Neural crest cell (in vitro differentiated cells): Measurements from ENCODE around the gene LDHAL6B. TPM values are rescaled to one million over a fixed set of nuclear protein-coding genes. Genes with fewer than 3 reads are reported as not detected.
A peak's percentile ranks its signal among the peaks of the same experiment; 100 is the strongest.

Source experiments
- DNase-seq: peaks from one replicate; pipeline ENCODE4 v3.0.0; 2021; ENCODE audit warnings: low read depth, mixed read lengths, low spot score
- H3K27ac Mint-ChIP-seq: one replicate; pipeline ENCODE4 v1.8.0; 2021; ENCODE audit warnings: mild to moderate bottlenecking, mixed read lengths; ENCODE audit not compliant: unreplicated experiment
- H3K27me3 Mint-ChIP-seq: 2 replicates; pipeline ENCODE4 v1.8.0; 2021; ENCODE audit warnings: low read depth, mild to moderate bottlenecking, mixed read lengths
- H3K36me3 Mint-ChIP-seq: 2 replicates; pipeline ENCODE4 v1.8.0; 2021; ENCODE audit warnings: low read depth, mild to moderate bottlenecking, mixed read lengths
- H3K4me1 Mint-ChIP-seq: 2 replicates; pipeline ENCODE4 v1.8.0; 2021; ENCODE audit warnings: mixed read lengths
- H3K4me3 Mint-ChIP-seq: one replicate; pipeline ENCODE4 v1.8.0; 2021; ENCODE audit warnings: mild to moderate bottlenecking, mixed read lengths
- H3K9me3 Mint-ChIP-seq: 2 replicates; pipeline ENCODE4 v1.8.0; 2021; ENCODE audit warnings: mixed read lengths
- long read RNA-seq: library from polyadenylated mRNA; unstranded; transcript quantifications from one replicate; pipeline ENCODE4 v2.0.0, GENCODE V29; 2020
- total RNA-seq: library from RNA; stranded (reverse); gene quantifications from 2 replicates; pipeline ENCODE4 v1.2.1, GENCODE V29; 2021
- TF ChIP-seq, protein P1 (sequence below): fragments of 200-600 bp; sonication (generic); conservative IDR thresholded peaks from 2 replicates; pipeline ENCODE4 v1.5.0; 2021; ENCODE audit warnings: antibody characterized with exemption, mild to moderate bottlenecking

Gene LDHAL6B
- total RNA-seq: not detected in 2 replicates
- long read RNA-seq: 0 reads

DNA sequence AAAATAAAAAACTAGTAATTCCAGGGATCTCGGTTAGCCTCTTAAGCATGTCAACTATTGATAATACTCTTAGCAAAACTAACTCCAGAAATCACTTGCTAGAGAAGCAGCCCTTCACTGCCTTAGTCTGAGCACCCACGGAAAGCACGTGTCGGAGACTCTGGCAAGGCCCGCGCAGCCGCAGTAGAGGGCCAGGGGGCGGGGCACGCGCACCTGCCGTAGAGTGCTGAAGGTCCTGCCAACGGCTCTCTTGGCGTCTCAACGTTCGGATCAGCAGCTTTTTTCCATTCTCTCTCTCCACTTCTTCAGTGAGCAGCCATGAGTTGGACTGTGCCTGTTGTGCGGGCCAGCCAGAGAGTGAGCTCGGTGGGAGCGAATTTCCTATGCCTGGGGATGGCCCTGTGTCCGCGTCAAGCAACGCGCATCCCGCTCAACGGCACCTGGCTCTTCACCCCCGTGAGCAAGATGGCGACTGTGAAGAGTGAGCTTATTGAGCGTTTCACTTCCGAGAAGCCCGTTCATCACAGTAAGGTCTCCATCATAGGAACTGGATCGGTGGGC, at the start of gene LDHAL6B:
TSS of gene LDHAL6B (plus strand) at position 221 of the 561 bp plus-strand sequence. CDS start at position 319, 98 bp downstream.
- DNase-seq: no peak

DNA sequence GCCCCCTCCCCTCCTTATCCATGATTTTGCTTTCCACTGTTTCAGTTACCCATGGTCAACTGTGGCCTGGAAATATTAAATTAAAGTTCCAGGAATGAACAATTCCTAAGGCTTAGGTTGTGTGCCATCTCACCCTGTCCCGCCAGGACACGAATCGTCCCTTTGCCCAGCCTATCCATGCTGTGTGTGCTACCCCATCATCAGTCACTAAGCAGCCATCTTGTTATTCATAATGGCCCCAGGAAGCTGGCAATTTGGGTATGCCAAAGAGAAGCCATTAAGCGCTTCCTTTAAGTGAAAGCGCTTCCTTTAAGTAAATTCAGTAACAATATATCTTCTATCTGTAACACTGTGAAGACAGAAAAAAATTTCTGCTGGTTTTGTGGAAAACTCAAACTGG, 49.2 kb upstream of the LDHAL6B start:
- DNase-seq: no peak
- Mint-ChIP-seq H3K4me1 (peaks cover 5% of the 10 kb centered on the region), H3K27me3 (no peaks in the 10 kb centered on the region), H3K36me3 (peaks cover 19% of the 10 kb centered on the region), H3K9me3 (no peaks in the 10 kb centered on the region), H3K4me3 (no peak overlapping the region), H3K27ac (peak overlapping the region; percentile 57)
- TF ChIP-seq, protein P1, sequence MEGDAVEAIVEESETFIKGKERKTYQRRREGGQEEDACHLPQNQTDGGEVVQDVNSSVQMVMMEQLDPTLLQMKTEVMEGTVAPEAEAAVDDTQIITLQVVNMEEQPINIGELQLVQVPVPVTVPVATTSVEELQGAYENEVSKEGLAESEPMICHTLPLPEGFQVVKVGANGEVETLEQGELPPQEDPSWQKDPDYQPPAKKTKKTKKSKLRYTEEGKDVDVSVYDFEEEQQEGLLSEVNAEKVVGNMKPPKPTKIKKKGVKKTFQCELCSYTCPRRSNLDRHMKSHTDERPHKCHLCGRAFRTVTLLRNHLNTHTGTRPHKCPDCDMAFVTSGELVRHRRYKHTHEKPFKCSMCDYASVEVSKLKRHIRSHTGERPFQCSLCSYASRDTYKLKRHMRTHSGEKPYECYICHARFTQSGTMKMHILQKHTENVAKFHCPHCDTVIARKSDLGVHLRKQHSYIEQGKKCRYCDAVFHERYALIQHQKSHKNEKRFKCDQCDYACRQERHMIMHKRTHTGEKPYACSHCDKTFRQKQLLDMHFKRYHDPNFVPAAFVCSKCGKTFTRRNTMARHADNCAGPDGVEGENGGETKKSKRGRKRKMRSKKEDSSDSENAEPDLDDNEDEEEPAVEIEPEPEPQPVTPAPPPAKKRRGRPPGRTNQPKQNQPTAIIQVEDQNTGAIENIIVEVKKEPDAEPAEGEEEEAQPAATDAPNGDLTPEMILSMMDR: no peak

More for the DNA sequence above, at the start of gene LDHAL6B:
- no peak within 1 kb of the TSS for H3K4me3 Mint-ChIP-seq
- H3K27me3 Mint-ChIP-seq: no peaks in the 10 kb centered on the region
- peaks cover 26% of the 10 kb centered on the region for H3K36me3 Mint-ChIP-seq
- H3K4me1 Mint-ChIP-seq: peaks cover 11% of the 10 kb centered on the region
- no peak within 1 kb of the TSS for H3K27ac Mint-ChIP-seq
- TF ChIP-seq, protein P1: no peak
- H3K9me3 Mint-ChIP-seq: no peaks in the 10 kb centered on the region

DNA sequence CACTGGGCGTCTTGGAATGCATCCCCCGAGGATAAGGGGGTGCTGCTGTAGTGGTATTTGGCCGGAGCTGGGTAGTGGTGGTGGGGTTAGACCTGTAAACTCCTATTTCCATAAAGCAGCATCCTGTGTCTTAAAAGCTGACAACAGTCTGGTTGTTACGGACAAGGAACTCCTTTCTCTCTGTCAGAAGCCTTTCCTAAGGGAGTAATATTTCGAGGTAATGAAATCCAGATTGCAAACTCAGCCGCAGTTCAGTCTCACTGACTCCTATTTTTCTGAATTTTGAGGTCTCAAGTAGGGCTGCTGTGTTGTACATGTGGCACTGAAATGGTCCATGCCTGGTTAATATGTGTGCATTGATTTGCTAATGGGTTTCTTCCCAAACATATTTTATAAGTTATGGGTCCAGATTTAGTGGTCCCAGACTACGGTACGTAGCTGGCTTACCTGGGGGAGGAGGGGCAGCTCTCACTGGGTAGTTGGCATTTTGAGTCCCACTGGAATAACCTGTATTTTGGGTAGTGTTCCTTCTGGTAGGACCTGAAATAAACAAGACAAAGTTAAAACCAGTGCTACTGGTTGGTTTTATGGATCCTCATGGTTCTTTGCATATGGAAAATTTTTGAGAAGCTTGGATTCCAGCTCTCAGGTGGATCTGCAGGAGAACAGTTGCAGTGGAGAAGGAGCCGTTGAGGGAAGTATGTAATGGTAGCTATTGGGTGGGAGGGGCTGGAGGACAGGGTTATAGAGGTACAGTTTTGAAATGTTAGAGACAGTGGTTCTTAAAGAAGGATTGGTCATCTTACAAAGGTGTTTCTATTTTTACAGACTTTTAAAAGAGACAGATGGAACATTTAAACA, 48.6 kb upstream of the LDHAL6B start:
- DNase-seq: no peak
- H3K4me3 Mint-ChIP-seq: no peak overlapping the region
- H3K4me1 Mint-ChIP-seq: peaks cover under 1% of the 10 kb centered on the region
- H3K27me3 Mint-ChIP-seq: no peaks in the 10 kb centered on the region
- H3K36me3 Mint-ChIP-seq: peaks cover 14% of the 10 kb centered on the region
- H3K27ac Mint-ChIP-seq: no peak overlapping the region
- TF ChIP-seq, protein P1: no peak
- no peaks in the 10 kb centered on the region for H3K9me3 Mint-ChIP-seq

DNA sequence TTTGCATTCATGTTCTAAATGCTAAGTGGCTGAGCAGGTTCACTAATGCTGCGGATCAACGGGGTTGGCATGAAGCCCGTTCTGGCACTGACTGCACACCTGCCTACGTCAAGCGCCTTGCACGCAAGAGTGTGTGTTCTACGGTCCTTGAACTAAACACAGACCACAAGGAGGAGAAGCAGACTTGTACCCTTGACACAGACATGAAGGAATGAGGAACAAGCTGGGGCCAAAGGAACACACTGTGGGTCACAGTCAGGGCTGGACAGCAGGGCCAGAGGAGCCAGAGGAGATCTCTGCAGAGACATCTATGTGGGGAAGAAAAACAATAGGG, 48.0 kb upstream of the LDHAL6B start:
- H3K27ac Mint-ChIP-seq: no peak overlapping the region
- TF ChIP-seq, protein P1: no peak
- H3K4me1 Mint-ChIP-seq: no peaks in the 10 kb centered on the region
- H3K36me3 Mint-ChIP-seq: peaks cover 8% of the 10 kb centered on the region
- H3K4me3 Mint-ChIP-seq: no peak overlapping the region
- H3K9me3 Mint-ChIP-seq: no peaks in the 10 kb centered on the region
- H3K27me3 Mint-ChIP-seq: no peaks in the 10 kb centered on the region
- DNase-seq: no peak

DNA sequence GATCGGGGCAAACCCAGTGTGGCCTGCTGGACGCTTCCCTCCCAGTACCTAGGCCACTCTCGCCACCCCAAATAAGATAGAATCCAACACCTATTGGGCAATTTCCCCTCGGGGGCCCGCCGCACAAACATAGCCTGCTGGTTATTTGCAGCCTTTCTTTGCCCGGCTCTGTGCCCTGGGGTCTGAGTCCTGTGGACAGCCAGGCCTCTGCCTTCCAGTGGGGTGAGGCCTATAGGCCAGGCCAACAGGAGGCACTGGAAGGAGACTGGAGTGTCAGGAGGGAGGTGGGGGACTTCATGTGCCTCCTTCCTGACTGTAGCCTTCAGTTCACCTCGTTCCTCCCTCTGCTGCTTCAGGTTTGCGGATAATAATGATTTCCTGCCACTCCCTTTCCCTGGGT, 47.4 kb upstream of the LDHAL6B start:
- H3K27ac Mint-ChIP-seq: no peak overlapping the region
- H3K36me3 Mint-ChIP-seq: peaks cover 7% of the 10 kb centered on the region
- no peak for DNase-seq
- TF ChIP-seq, protein P1: no peak
- H3K4me3 Mint-ChIP-seq: no peak overlapping the region
- no peaks in the 10 kb centered on the region for H3K4me1 Mint-ChIP-seq
- no peaks in the 10 kb centered on the region for H3K9me3 Mint-ChIP-seq
- H3K27me3 Mint-ChIP-seq: no peaks in the 10 kb centered on the region
